Measurements from ENCODE around the gene PTS. TPM values are rescaled to one million over a fixed set of nuclear protein-coding genes. Genes with fewer than 3 reads are reported as not detected.

PTS gene
- total RNA-seq, 2 experiments from 2014 or later = 28.9 to 31.0 TPM

DNA sequence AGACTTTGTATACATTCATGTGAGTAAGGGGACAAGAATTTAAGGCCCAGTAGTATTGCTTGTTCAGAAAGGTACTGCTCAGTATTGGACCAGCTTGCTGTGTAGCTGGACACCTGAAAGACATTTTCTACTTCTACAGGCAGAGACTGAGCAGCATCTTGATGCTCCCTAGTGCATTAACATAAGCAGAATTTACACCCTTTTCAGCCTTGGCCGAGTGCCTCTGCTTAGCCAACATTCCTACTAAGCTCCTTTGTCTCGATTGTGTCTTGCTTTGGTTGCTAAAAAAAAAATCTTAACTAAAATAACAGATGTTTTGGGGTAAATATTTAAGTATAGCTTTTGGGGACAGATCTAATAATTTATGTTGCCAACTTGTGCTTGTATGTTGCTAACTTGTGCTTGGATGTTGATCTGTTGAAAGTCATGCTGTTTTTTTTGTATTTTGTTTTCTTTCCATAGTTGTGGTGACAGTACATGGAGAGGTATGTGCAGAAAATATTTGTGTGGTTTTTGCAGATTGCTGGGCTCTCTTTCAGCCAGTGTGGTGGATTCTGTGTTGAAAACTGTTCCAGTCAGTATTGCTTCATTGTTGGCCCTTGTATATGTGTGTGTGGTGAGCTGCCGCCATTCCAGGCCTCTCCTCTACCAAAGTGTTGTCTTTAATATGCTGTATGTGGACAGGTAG, 3.7 kb downstream of the PTS start:
- peaks cover 12% of the 10 kb centered on the region for H3K36me3 Mint-ChIP-seq
- no peak overlapping the region for H3K27ac Mint-ChIP-seq
- no peak for DNase-seq
- peaks cover 15% of the 10 kb centered on the region for H3K4me1 Mint-ChIP-seq
- H3K27me3 Mint-ChIP-seq = no peaks in the 10 kb centered on the region
- H3K4me3 Mint-ChIP-seq = no peak overlapping the region
- H3K9me3 Mint-ChIP-seq = no peaks in the 10 kb centered on the region

DNA sequence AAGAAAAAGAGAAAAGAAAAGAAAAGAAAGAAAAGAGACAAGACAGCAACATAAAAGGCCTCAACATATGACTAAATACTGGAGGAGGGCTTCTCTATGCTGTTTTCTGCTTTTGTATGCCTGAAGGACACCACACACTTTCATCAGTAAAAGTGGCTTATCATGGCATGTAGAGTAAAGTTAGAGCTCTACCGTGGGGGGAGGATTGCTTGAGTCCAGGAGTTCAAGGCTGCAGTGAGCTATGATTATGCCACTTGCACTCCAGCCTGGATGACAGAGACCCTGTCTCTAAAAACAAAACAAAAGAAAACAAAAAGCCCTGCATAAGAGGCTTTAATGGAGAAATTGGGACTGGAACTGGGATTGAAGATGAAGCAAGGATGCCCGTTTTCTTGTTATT, 5.7 kb downstream of the PTS start:
- no peak for DNase-seq
- peaks cover 14% of the 10 kb centered on the region for H3K4me1 Mint-ChIP-seq
- no peak overlapping the region for H3K4me3 Mint-ChIP-seq
- H3K36me3 Mint-ChIP-seq = peaks cover 26% of the 10 kb centered on the region
- no peaks in the 10 kb centered on the region for H3K27me3 Mint-ChIP-seq
- no peak overlapping the region for H3K27ac Mint-ChIP-seq
- no peaks in the 10 kb centered on the region for H3K9me3 Mint-ChIP-seq

DNA sequence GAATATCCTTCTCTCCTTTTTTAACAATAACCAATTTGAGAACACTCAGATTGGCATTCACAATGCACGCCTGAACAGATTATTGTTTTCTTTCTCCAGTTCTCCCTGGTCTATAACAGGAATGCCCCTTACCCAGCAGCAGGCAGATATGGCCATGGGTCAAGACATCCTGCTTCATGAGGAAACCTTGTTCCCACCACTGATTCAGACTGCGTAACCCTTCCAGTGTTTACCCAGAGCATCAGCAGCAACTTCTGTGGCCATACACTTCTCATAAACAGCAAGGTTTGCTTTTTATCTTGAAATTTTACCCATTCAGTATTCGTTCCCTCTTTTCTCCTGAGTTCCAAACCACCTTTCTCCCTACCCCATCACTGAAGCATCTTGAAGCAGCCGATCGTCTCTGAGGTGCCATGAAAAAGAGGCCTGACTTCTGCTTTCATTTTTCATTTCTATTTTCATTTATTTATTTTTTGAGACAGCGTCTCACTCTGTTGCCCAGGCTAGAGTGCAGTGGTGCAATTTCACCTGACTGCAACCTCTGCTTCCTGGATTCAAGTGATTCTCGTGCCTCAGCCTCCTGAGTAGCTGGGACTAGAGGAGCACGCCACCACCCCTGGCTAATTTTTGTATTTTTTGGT, 9.6 kb downstream of the PTS start:
- Mint-ChIP-seq H3K36me3 (peaks cover 32% of the 10 kb centered on the region), H3K27me3 (no peaks in the 10 kb centered on the region), H3K4me3 (no peak overlapping the region), H3K9me3 (no peaks in the 10 kb centered on the region), H3K27ac (peak overlapping the region; percentile 57), H3K4me1 (peaks cover 2% of the 10 kb centered on the region)
- no peak for DNase-seq

DNA sequence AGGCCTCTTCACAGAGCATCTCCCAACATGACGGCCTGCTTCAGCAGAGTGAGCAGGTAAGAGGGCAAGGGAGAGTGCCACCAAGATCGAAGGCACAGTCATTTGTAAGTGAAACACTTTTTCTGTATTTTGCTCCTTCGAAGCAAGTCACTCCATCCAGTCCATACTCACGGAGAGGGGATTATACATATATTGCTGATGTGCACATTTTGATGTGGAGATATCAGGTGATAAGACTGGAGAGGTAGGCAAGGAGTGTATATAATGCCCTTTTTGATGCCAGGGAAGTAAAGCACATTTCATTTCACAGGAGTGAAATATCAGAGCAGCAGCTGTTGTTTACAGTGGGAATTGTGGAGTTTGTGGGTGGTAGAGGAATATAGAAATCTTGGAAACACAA, 11.2 kb downstream of the PTS start:
- Mint-ChIP-seq H3K36me3 (peaks cover 36% of the 10 kb centered on the region), H3K4me3 (no peak overlapping the region), H3K4me1 (no peaks in the 10 kb centered on the region), H3K27me3 (no peaks in the 10 kb centered on the region), H3K9me3 (no peaks in the 10 kb centered on the region), H3K27ac (no peak overlapping the region)
- DNase-seq = no peak

DNA sequence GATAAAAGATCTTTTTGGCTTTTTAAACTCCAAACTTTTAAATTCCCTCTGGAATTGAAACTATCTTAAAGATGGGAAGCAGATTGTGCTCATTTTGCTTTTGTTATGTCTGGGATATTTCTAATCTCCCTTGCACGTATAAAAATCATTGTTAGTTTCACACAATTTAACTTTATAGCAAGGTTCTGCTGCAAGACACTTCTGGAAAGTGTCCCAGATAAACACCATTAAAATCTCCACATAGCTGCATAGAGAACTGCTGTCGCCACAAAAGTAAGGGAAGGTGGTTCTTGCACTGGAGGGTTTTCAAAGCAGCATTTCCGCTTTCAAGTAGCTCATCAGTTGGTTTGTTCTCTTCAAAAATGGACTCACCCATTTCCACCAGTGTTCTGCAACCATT, 11.8 kb downstream of the PTS start:
- Mint-ChIP-seq H3K27me3 (no peaks in the 10 kb centered on the region), H3K36me3 (peaks cover 41% of the 10 kb centered on the region)
- no peak for DNase-seq

DNA sequence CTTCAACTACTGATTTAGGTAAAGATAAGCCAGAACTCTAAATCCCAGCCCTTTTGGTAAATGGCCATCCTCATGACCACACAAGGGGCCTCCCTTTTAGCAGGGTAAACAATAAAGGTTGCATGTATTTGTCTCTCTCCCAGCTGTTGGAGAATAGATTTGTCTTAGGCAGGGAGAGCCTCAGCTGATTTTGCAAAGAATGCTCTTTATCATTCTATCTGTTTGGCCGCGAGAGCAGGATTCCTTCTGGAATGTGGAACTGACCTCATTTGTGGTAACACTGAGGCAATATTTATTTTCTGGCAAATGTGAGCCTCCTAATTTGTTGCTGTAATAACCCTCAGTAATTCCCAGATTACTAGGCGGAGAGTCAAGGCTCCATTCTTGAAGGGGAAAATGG, 15.3 kb downstream of the PTS start:
- Mint-ChIP-seq H3K27me3 (no peaks in the 10 kb centered on the region), H3K4me1 (no peaks in the 10 kb centered on the region), H3K36me3 (peaks cover 37% of the 10 kb centered on the region), H3K27ac (no peak overlapping the region), H3K9me3 (peaks cover 10% of the 10 kb centered on the region), H3K4me3 (no peak overlapping the region)
- no peak for DNase-seq

More for the DNA sequence above, 11.8 kb downstream of the PTS start:
- no peaks in the 10 kb centered on the region for H3K4me1 Mint-ChIP-seq
- no peak overlapping the region for H3K27ac Mint-ChIP-seq
- H3K4me3 Mint-ChIP-seq = no peak overlapping the region
- peaks cover 3% of the 10 kb centered on the region for H3K9me3 Mint-ChIP-seq

DNA sequence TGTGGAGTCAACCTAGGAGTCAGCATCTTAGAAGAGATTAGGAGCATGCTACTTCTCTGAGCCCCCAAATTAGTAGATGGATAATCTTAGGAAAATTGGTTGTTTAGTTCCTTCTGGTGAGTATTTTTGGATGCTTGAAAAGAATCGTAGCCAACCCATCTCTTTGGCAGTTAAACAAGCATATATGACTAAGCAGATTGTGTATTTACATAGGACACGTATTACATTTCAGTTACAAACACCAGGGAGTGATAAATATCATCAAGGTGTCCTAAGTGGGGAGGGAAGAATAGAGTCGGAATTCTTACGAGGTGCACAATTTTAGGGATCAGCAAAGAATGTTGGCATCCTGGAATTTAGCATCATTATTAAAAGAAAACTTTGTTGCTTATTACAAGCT, 21.0 kb downstream of the PTS start:
- no peak for DNase-seq
- H3K9me3 Mint-ChIP-seq = peaks cover 10% of the 10 kb centered on the region
- H3K27me3 Mint-ChIP-seq = no peaks in the 10 kb centered on the region
- H3K27ac Mint-ChIP-seq = no peak overlapping the region
- no peaks in the 10 kb centered on the region for H3K4me1 Mint-ChIP-seq
- H3K4me3 Mint-ChIP-seq = no peak overlapping the region
- peaks cover 17% of the 10 kb centered on the region for H3K36me3 Mint-ChIP-seq

DNA sequence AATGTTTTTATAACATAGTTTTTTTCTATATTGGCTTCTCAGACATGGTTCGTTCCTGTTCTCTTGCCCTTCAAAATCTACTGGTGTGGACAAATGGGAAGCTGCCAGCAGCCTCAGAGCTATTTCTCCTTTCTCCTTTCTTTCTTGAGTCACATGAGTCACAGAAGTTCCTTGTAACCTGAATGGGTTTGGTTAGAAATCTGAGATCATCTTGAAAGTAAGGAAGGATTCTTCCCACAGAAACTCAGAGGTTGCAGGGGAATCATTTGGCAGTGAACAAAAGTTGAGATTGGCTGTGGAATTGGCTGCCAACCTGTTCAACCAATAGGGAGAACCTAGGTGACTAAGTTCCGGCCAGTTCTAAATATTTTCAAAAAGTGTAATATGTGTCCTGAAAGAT, 22.0 kb downstream of the PTS start:
- Mint-ChIP-seq H3K4me3 (no peak overlapping the region), H3K4me1 (no peaks in the 10 kb centered on the region), H3K27me3 (no peaks in the 10 kb centered on the region), H3K9me3 (peaks cover 7% of the 10 kb centered on the region), H3K27ac (no peak overlapping the region), H3K36me3 (peaks cover 8% of the 10 kb centered on the region)
- no peak for DNase-seq

DNA sequence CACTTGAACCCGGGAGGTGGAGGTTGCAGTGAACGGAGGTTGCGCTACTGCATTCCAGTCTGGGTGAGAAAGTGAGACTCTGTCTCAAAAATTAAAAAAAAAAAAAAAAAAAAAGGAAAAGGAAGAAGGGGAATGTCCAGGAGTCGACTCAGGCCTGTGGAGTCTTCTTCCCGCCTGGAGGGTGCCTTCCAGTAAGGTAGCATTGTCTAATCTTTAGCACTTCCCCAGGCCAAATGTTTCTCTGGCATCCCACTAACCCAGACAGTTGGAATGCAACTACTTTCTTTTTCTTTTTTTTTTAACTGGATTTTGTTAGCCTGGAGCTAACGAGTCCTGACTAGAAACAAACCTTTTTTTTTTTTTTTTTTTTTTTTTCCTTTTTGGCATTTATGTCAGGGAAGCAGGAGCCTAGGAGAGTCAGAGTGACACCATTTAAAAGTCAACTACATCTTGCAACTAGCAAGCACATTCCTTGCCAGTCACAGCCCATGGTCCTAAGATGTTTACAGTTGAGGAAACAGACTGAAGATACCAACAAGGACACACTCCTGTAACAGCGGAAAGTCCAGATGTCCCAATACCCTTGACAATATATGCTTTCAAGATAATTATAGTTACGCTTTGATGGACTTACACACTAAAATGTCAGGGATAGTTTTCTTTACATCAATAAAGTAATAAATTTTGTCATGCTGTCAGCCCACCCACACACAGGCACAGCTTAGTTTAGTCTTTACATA, 23.8 kb downstream of the PTS start:
- no peak for DNase-seq
- H3K9me3 Mint-ChIP-seq = no peaks in the 10 kb centered on the region
- no peaks in the 10 kb centered on the region for H3K36me3 Mint-ChIP-seq
- H3K4me1 Mint-ChIP-seq = no peaks in the 10 kb centered on the region
- H3K4me3 Mint-ChIP-seq = no peak overlapping the region
- no peak overlapping the region for H3K27ac Mint-ChIP-seq
- no peaks in the 10 kb centered on the region for H3K27me3 Mint-ChIP-seq

DNA sequence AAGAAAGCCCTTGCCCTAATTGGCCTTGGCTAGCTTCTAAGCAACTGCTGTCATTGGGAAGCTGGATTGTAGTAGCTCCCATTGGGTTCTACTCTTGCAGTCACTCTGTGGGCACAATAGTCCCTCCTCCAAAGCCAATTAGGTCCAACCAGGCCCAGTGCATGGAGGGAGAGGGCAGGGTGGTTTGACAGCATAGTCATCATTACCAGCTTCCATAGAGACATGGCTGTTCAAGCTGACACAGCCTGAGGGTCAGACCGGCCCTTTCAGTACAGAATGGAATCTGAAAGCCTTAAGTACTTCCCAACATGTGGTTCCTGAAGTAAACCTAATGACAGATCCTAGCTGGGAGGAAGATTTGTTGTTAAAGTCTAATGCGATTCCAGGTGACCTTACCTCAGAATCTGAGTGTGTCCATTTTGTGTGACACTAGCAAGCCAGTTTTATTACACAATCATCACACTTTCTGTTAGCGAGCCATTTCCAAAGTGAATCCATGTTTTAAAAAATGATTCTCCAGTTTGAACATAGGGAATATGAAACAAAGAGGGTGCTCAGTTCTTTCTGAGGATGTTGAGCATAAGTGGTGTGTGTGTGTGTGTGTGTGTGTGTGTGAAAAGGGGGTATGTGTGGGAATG, 27.5 kb downstream of the PTS start:
- Mint-ChIP-seq H3K9me3 (no peaks in the 10 kb centered on the region), H3K4me1 (no peaks in the 10 kb centered on the region), H3K27ac (no peak overlapping the region), H3K4me3 (no peak overlapping the region), H3K27me3 (no peaks in the 10 kb centered on the region), H3K36me3 (no peaks in the 10 kb centered on the region)
- no peak for DNase-seq

DNA sequence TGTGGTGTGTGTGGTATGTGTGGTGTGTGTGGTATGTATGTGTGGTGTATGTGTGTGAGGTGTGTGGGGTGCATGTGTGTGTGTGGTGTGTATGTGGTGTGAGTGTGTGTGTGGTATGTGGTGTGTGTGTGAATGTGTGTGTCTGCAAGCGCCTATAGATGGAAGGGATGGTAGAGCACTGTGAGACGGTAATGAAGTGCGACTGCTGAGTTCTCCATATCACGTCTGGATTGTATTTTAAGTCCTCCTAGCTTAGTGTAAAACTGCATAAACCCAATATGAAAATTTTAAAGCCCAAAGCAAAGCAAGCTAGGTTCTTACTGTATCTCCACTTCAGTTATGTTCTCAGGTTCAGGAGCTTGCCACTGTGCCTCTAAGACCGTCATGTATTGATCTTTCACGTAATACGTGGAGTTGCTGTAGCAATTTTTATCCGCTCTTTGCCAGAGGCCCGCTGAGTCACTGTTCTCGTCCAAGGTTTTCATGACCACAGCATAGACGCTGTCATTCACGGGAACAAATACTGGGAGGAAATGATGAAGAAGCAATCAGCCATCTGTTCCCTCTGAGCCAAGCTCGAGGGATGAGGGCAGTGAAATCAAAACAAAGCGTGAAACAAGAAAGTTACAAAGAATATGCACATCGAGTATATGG, 29.0 kb downstream of the PTS start:
- Mint-ChIP-seq H3K4me3 (no peak overlapping the region), H3K27me3 (no peaks in the 10 kb centered on the region), H3K9me3 (no peaks in the 10 kb centered on the region), H3K27ac (no peak overlapping the region), H3K4me1 (no peaks in the 10 kb centered on the region), H3K36me3 (no peaks in the 10 kb centered on the region)
- no peak for DNase-seq

DNA sequence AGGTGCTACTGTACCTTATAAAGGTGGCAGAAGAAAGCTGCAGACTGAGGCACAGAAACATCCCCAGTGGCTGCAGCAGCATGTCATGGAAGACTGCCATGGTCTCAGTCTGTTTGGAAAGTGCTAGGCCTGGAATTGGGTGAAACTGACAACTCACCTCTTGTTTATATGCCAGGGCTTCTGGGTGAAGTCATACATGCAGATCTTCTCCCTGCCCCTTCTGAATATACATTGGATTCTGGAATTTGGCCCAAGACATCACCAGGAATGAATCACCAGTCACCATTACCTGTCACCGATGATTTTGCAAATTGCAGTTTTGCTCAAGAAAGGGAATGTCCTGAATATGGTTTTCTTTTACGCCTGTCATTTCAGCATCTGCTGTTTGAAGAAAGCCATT, 34.3 kb downstream of the PTS start, which contains the start of gene PLET1:
PLET1 (minus strand) TSS at position 371 of the 400 bp plus-strand sequence; CDS start at position 100, 271 bp downstream.
- no peak for DNase-seq
- H3K27ac Mint-ChIP-seq = no peak within 1 kb of the TSS
- no peak within 1 kb of the TSS for H3K4me3 Mint-ChIP-seq
- H3K36me3 Mint-ChIP-seq = no peaks in the 10 kb centered on the region
- no peaks in the 10 kb centered on the region for H3K4me1 Mint-ChIP-seq
- H3K27me3 Mint-ChIP-seq = no peaks in the 10 kb centered on the region
- H3K9me3 Mint-ChIP-seq = no peaks in the 10 kb centered on the region

DNA sequence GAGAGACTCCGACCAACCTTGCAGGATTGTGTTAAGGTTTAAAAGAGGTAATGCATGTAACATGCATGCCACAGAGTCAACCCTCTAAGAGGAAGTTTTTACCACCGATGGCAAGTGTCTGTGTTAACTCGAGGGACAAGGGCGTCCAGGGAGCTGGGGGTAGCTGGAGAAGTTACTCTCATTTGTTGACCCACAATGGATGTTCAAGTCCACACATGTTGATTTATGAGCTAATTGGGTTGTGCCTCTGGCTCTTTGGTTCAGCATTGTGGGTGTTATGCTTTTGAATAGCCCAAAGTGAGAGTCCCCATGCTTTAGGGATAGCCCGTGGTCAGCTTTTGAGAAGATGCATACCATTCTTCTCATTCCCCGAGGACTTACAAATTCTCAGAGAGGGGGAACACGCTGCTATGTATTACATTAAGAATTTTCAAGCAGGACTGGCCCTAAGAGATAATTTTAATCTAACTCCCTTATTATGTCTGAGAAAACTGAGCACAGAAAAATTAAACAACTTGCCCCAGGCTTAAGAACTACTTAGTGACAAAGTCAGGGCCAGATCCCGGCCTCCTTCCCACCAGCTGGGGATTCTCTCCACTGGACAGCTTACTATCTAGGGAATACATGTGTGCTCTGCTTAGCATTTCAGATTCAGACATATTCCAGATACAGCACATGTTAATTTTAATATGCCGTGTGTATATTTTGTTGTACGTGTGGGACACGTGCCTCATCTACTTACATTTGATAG, 39.6 kb downstream of the PTS start:
- Mint-ChIP-seq H3K9me3 (no peaks in the 10 kb centered on the region), H3K27ac (no peak overlapping the region), H3K27me3 (no peaks in the 10 kb centered on the region), H3K4me3 (no peak overlapping the region), H3K4me1 (no peaks in the 10 kb centered on the region), H3K36me3 (no peaks in the 10 kb centered on the region)
- DNase-seq = no peak

DNA sequence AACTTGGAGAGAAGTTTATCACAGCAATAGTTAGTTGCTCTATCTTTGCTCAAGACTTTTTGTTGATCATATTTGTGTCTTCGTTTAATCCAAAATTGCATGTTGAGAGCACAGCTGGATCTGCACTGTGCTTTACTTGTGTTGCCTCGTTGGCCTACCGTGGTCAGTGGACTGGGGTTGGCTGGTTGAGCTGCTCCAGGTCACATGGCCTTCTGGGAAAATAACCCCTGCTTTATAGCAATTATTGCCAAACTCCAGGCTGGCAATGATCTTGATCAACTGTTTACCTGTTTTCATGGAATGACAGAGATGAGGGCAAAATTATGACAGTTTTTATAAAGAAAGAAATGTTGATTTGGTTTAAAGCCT, 40.2 kb downstream of the PTS start:
- no peak for DNase-seq
- Mint-ChIP-seq H3K27ac (no peak overlapping the region), H3K36me3 (no peaks in the 10 kb centered on the region), H3K9me3 (no peaks in the 10 kb centered on the region), H3K4me1 (no peaks in the 10 kb centered on the region), H3K4me3 (no peak overlapping the region), H3K27me3 (no peaks in the 10 kb centered on the region)

Data from activated naive CD8-positive, alpha-beta T cell treated with anti-CD3 and anti-CD28 coated beads for 36 hours (primary cell).